ENCODE results near the gene ZNF280B.
"Not testable (repeated sequence)": the region's sequence is repeated elsewhere in the genome, so short reads cannot be mapped to it uniquely, and the experiment has no call there.

The ZNF280B gene

DNA sequence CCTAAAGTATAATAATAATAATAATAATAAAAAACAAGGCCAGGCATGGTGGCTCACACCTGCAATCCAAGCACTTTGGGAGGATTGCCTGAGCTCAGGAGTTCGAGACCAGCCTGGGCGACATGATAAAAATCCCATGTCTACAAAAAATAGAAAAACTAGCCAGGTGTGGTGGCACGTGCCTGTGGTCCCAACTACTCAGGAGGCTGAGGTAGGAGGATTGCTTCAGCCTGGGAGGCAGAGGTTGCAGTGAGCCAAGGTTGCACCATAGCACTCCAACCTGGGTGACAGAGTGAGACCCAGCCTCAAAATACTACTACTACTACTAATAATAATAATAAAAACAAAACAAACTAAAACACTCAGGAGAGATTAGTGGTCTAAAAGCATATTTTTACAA, 27.1 kb upstream of the ZNF280B start:
- no peak overlapping the region for H3K4me3 ChIP-seq (ENCODE audit: low read length)
- no peak for DNase-seq (ENCODE audit: low read depth)
- TF ChIP-seq CTCF (conservative IDR thresholded peaks at IDR 0.05; ENCODE audit: low read depth, low read length): no peak

- no peak for TF ChIP-seq CTCF (conservative IDR thresholded peaks at IDR 0.05; ENCODE audit: low read depth, low read length)
- no peak overlapping the region for H3K4me3 ChIP-seq (ENCODE audit: low read length)
- DNase-seq (ENCODE audit: low read depth): no peak
These were observed 26.3 kb upstream of the ZNF280B start for GRCh38 chr22:22534604-22535415.

GRCh38 chr22:22533863-22534262, 25.3 kb upstream of the ZNF280B start:
- TF ChIP-seq CTCF (conservative IDR thresholded peaks at IDR 0.05; ENCODE audit: low read depth, low read length): no peak
- DNase-seq (ENCODE audit: low read depth): no peak
- no peak overlapping the region for H3K4me3 ChIP-seq (ENCODE audit: low read length)

- no peak for TF ChIP-seq CTCF (conservative IDR thresholded peaks at IDR 0.05; ENCODE audit: low read depth, low read length)
- no peak overlapping the region for H3K4me3 ChIP-seq (ENCODE audit: low read length)
These were observed 24.9 kb upstream of the ZNF280B start for GRCh38 chr22:22533417-22533816.

DNA sequence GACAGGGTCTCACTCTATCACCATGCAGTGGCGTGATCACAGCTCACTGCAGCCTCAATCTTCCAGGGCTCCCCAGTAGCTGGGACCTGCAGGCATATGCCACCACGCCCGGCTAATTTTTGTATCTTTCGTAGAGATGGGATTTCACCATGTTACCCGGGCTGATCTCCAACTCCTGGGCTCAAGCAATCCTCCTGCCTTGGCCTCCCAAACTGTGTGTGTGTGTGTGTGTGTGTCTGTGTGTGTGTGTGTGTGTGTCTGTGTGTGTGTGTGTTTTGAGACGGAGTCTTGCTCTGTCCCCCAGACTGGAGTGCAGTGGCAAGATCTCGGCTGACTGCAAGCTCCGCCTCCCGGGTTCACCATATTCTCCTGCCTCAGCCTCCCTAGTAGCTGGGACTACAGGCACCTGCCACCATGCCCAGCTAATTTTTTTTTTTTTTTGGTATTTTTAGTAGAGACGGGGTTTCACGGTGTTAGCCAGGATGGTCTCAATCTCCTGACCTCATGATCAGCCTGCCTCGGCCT, 24.1 kb upstream of the ZNF280B start:
- not testable (repeated sequence) for DNase-seq (ENCODE audit: low read depth); H3K4me3 ChIP-seq (ENCODE audit: low read length)

More at GRCh38 chr22:22533417-22533816, 24.9 kb upstream of the ZNF280B start:
- DNase-seq (ENCODE audit: low read depth): no peak

DNA sequence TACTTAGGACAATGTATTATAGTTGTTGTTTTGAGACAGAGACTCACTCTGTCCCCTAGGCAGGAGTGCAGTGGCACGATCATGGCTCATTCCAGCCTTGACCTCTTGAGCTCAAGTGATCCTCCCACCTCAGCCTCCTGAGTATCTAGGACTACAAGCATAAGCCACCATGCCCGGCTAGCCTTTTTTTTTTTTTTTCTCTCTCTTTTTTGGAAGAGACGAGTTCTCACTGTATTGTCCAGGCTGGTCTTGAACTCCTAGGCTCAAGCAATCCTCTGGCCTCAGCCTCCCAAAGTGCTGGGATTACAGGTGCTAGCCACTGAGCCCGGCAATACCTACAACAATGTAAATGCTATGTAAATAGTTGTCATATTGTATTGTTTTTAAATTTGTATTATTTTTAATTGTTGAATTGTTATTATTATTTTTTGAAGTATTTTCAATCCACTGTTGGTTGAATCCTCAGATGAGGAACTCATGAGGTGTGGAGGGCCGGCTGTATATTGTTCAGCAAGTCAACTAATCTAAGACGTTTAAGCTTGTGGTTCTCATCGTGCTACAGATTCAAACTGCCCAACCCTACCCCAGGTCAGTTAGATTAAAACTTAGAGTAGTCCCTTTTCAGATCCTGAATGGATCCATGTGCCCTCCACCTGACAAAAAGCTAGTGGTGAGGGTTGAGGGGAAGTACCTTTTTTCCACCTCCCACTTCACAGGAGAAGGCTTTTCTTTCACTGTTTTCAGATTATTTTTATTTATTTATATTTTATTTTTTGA, 23.4 kb upstream of the ZNF280B start:
- DNase-seq (ENCODE audit: low read depth): no peak
- TF ChIP-seq CTCF (conservative IDR thresholded peaks at IDR 0.05; ENCODE audit: low read depth, low read length): no peak

GRCh38 chr22:22528780-22529179, 20.2 kb upstream of the ZNF280B start:
- DNase-seq (ENCODE audit: low read depth): no peak
- TF ChIP-seq CTCF (conservative IDR thresholded peaks at IDR 0.05; ENCODE audit: low read depth, low read length): no peak
- no peak overlapping the region for H3K4me3 ChIP-seq (ENCODE audit: low read length)

More for the DNA sequence above, 23.4 kb upstream of the ZNF280B start:
- H3K4me3 ChIP-seq (ENCODE audit: low read length): no peak overlapping the region
